HEK293 (cell line): ENCODE results near the gene CYTH4.

ENCODE experiments used
- GLIS1 ChIP-seq: fragments of 450-650 bp; formaldehyde crosslinking; IDR thresholded peaks from 2 replicates; pipeline ENCODE4 v1.5.1; 2016; ENCODE audit warnings: missing biosample characterization, missing genetic modification characterization
- TRIM28 ChIP-seq: IDR thresholded peaks from 2 replicates; pipeline ENCODE4 v1.6.1; 2011; ENCODE audit warnings: low read length, control low read depth, borderline replicate concordance
- ZNF214 ChIP-seq: fragments of 450-650 bp; formaldehyde crosslinking; IDR thresholded peaks from 2 replicates; pipeline ENCODE4 v1.5.1; 2017; ENCODE audit warnings: missing biosample characterization, mild to moderate bottlenecking, missing genetic modification characterization, borderline replicate concordance
- ZNF350 ChIP-seq: fragments of 450-650 bp; formaldehyde crosslinking; IDR thresholded peaks from 2 replicates; pipeline ENCODE4 v1.5.0; 2017; ENCODE audit warnings: missing biosample characterization, mild to moderate bottlenecking, missing genetic modification characterization
- ZNF510 ChIP-seq: fragments of 450-650 bp; formaldehyde crosslinking; IDR thresholded peaks from 2 replicates; pipeline ENCODE4 v1.5.1; 2018; ENCODE audit warnings: mild to moderate bottlenecking, missing genetic modification characterization, missing biosample characterization; ENCODE audit not compliant: insufficient replicate concordance
- ZNF768 ChIP-seq: fragments of 450-650 bp; formaldehyde crosslinking; IDR thresholded peaks from 2 replicates; pipeline ENCODE4 v1.5.1; 2018; ENCODE audit warnings: missing biosample characterization, mild to moderate bottlenecking, missing genetic modification characterization
- ZNF837 ChIP-seq: fragments of 450-650 bp; formaldehyde crosslinking; IDR thresholded peaks from 2 replicates; pipeline ENCODE4 v1.5.1; 2016; ENCODE audit warnings: missing biosample characterization, missing genetic modification characterization
- TF ChIP-seq, protein P1 (sequence below): fragments of 450-650 bp; formaldehyde crosslinking; IDR thresholded peaks from 2 replicates; pipeline ENCODE4 v1.5.1; 2016; ENCODE audit warnings: missing biosample characterization, missing genetic modification characterization, low read depth
- TF ChIP-seq, protein P2 (sequence below): fragments of 450-650 bp; formaldehyde crosslinking; IDR thresholded peaks from 2 replicates; pipeline ENCODE4 v1.5.1; 2016; ENCODE audit warnings: missing biosample characterization, missing genetic modification characterization

DNA sequence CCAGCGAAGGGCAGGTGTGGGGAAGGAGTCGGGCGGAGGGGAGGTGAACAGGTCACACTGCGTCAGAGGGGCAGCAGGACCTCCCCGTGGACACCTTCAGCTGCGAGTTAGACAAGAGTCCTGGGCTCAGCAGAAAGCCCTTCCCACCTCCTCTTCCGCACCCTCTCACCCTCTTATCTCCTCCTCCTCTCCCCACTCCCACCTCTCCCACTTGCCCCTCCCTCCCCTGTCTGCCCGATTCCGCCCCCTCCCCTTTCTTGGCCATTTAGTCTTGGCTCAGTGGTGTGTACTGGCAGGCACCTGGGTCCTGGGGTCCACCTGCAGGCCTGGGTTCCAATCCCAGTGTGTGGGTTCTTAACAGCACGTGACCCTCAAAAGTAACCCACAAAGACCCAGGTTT lies 37.2 kb downstream of the CYTH4 start:
- TF ChIP-seq ZNF214 (tag by site-specific recombination) (no peak), ZNF350 (tag by site-specific recombination) (no peak), TRIM28 (no peak), ZNF837 (no peak), ZNF768 (tag by site-specific recombination) (no peak), GLIS1 (no peak), ZNF510 (tag by site-specific recombination) (no peak)
- TF ChIP-seq, protein P1, sequence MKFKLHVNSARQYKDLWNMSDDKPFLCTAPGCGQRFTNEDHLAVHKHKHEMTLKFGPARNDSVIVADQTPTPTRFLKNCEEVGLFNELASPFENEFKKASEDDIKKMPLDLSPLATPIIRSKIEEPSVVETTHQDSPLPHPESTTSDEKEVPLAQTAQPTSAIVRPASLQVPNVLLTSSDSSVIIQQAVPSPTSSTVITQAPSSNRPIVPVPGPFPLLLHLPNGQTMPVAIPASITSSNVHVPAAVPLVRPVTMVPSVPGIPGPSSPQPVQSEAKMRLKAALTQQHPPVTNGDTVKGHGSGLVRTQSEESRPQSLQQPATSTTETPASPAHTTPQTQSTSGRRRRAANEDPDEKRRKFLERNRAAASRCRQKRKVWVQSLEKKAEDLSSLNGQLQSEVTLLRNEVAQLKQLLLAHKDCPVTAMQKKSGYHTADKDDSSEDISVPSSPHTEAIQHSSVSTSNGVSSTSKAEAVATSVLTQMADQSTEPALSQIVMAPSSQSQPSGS (tag by site-specific recombination), result no peak
- TF ChIP-seq, protein P2, sequence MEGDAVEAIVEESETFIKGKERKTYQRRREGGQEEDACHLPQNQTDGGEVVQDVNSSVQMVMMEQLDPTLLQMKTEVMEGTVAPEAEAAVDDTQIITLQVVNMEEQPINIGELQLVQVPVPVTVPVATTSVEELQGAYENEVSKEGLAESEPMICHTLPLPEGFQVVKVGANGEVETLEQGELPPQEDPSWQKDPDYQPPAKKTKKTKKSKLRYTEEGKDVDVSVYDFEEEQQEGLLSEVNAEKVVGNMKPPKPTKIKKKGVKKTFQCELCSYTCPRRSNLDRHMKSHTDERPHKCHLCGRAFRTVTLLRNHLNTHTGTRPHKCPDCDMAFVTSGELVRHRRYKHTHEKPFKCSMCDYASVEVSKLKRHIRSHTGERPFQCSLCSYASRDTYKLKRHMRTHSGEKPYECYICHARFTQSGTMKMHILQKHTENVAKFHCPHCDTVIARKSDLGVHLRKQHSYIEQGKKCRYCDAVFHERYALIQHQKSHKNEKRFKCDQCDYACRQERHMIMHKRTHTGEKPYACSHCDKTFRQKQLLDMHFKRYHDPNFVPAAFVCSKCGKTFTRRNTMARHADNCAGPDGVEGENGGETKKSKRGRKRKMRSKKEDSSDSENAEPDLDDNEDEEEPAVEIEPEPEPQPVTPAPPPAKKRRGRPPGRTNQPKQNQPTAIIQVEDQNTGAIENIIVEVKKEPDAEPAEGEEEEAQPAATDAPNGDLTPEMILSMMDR (tag by site-specific recombination), result no peak
